SJCRH30 (cell line): ENCODE results near the gene KCP. TPM values are rescaled to one million over a fixed set of nuclear protein-coding genes. Genes with fewer than 3 reads are reported as not detected.

Experiments used
- DNase-seq, 2 experiments: peaks; one replicate each; pipeline ENCODE4 v3.0.0-alpha.2; 2015 to 2020
- H3K27ac ChIP-seq: fragments of 250-450 bp; sonication (Bioruptor Pico); 2 replicates; pipeline ENCODE4 v1.5.1; 2020; ENCODE audit warnings: mild to moderate bottlenecking, moderate library complexity
- H3K27me3 ChIP-seq: fragments of 250-450 bp; sonication (Bioruptor Pico); 2 replicates; pipeline ENCODE4 v1.5.1; 2020; ENCODE audit warnings: mild to moderate bottlenecking, moderate library complexity
- H3K36me3 ChIP-seq: fragments of 250-450 bp; sonication (Bioruptor Pico); 2 replicates; pipeline ENCODE4 v1.5.1; 2020; ENCODE audit warnings: mild to moderate bottlenecking, moderate library complexity
- H3K4me1 ChIP-seq: fragments of 250-450 bp; sonication (Bioruptor Pico); 2 replicates; pipeline ENCODE4 v1.5.1; 2020; ENCODE audit warnings: mild to moderate bottlenecking, moderate library complexity
- H3K4me3 ChIP-seq: fragments of 250-450 bp; sonication (Bioruptor Pico); 2 replicates; pipeline ENCODE4 v1.5.1; 2020; ENCODE audit warnings: mild to moderate bottlenecking, moderate library complexity
- H3K9me3 ChIP-seq: fragments of 250-450 bp; sonication (Bioruptor Pico); replicated peaks from 2 replicates; pipeline ENCODE4 v1.5.1; 2020; ENCODE audit warnings: mild to moderate bottlenecking, moderate library complexity
- total RNA-seq: library from RNA; depleted of rRNA; stranded (reverse); fragments of >200 nt; shearing (Covaris generic); gene quantifications from 2 replicates; pipeline ENCODE4 v1.2.3, GENCODE V29; 2014; rRNA removed

Gene KCP
- total RNA-seq, 1 experiment from 2014 or later = 0.20 TPM

- no peaks in the 10 kb centered on the region for H3K9me3 ChIP-seq
- peaks cover 16% of the 10 kb centered on the region for H3K36me3 ChIP-seq
- H3K4me3 ChIP-seq = peak within 1 kb of the TSS; percentile 99
- no peaks in the 10 kb centered on the region for H3K27me3 ChIP-seq
- H3K4me1 ChIP-seq = peaks cover 43% of the 10 kb centered on the region
- H3K27ac ChIP-seq = peak within 1 kb of the TSS; percentile 100
- peak; percentile 66 to 70 for DNase-seq
Observed at GRCh38 chr7:128830231-128831177, 80.0 kb downstream of the KCP start, which contains the start of gene FLNC. TSS of gene FLNC (plus strand) at chr7:128830406. CDS start at chr7:128830638, 232 bp downstream.

GRCh38 chr7:128829391-128830166, 80.9 kb downstream of the KCP start:
- H3K4me3 ChIP-seq = peak overlapping the region; percentile 99
- peak; percentile 54 to 60 for DNase-seq
- peaks cover 8% of the 10 kb centered on the region; the same call in 1 of the 2 replicates for H3K36me3 ChIP-seq
- no peak overlapping the region for H3K27ac ChIP-seq
- no peaks in the 10 kb centered on the region for H3K27me3 ChIP-seq
- no peaks in the 10 kb centered on the region for H3K9me3 ChIP-seq
- peaks cover 34% of the 10 kb centered on the region for H3K4me1 ChIP-seq

- Histone ChIP-seq H3K4me1 (peaks cover 25% of the 10 kb centered on the region), H3K36me3 (peaks cover 3% of the 10 kb centered on the region; the same call in 1 of the 2 replicates), H3K4me3 (peak overlapping the region; percentile 17), H3K27me3 (no peaks in the 10 kb centered on the region), H3K9me3 (no peaks in the 10 kb centered on the region), H3K27ac (peak overlapping the region; percentile 58)
- DNase-seq = peak; percentile 67 to 74
Observed at GRCh38 chr7:128827971-128828711, 82.4 kb downstream of the KCP start.

- peak; percentile 77 to 80 for DNase-seq
- Histone ChIP-seq H3K4me1 (peaks cover 25% of the 10 kb centered on the region), H3K36me3 (peaks cover 3% of the 10 kb centered on the region; the same call in 1 of the 2 replicates), H3K27ac (peak overlapping the region; percentile 58), H3K4me3 (peak overlapping the region; percentile 17), H3K9me3 (no peaks in the 10 kb centered on the region), H3K27me3 (no peaks in the 10 kb centered on the region)
Observed at GRCh38 chr7:128827248-128827958, 83.1 kb downstream of the KCP start.

GRCh38 chr7:128826916-128827247, 83.6 kb downstream of the KCP start:
- peaks cover 3% of the 10 kb centered on the region; the same call in 1 of the 2 replicates for H3K36me3 ChIP-seq
- no peak overlapping the region for H3K4me3 ChIP-seq
- peak overlapping the region; percentile 58 for H3K27ac ChIP-seq
- peaks cover 25% of the 10 kb centered on the region for H3K4me1 ChIP-seq
- no peaks in the 10 kb centered on the region for H3K9me3 ChIP-seq
- no peaks in the 10 kb centered on the region for H3K27me3 ChIP-seq
- no peak for DNase-seq

Other genes with a start within 250 kb of the KCP start
- gene GARIN1A, start 238.4 kb downstream of the KCP start, total RNA-seq = 0.16 and 0.20 TPM in 2 replicates
- 290 and 291 TPM in 2 replicates for gene CALU, start 171.3 kb downstream of the KCP start, total RNA-seq
- gene OPN1SW, start 134.9 kb downstream of the KCP start, total RNA-seq = not detected in 2 replicates
- gene CCDC136, start 118.7 kb downstream of the KCP start, total RNA-seq = 11.8 and 16.5 TPM in 2 replicates
- 158 and 172 TPM in 2 replicates for gene FLNC, start 80.3 kb downstream of the KCP start, total RNA-seq
- gene ATP6V1F, start 47.9 kb downstream of the KCP start, total RNA-seq = 95.8 and 115 TPM in 2 replicates
- gene IRF5, start 27.2 kb upstream of the KCP start, total RNA-seq = 0.08 and 0.16 TPM in 2 replicates
- gene TNPO3, start 144.4 kb upstream of the KCP start, total RNA-seq = 80.2 and 82.3 TPM in 2 replicates
- 47.8 and 49.1 TPM in 2 replicates for gene TSPAN33, start 234.0 kb upstream of the KCP start, total RNA-seq